ENCODE data around the gene HOTAIR.

DNA sequence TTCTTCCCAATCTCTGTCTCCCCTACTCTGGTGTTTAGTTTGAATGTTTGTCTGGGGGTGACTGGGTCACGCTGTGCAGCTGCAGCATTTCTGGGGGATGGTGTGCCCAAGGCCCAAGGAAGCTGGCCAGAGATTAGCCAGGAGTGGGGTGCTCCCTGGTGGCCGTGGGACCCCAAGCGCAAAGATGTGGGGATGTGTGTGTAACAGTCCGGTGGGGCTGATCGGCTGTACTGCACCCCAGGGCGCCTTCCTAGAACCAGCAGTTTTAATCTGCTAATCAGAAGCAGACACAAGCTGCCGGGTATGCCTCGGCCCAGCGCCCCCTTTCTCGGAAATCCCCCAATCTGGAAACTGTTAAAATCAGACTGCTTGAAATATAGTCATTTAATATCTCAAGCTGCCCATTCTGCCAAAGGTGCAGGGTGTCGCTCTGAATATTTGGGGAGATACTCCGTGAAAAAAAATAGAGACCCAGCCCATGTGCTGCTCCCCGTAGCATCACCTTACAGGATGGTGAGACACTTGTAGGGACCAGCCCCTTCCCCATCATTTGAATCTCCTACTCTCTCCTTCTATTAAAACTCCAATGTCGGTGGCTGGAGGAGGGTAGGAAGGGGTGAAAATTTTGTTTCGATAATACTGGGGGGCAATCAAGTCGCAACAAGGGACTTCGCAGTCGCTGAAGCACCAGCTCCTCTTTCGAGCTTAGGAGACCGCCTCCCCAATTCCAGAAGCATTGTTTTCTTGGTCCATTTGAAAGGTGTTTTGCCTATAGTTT, 29.5 kb upstream of the HOTAIR start:
- TF ChIP-seq, protein P1, sequence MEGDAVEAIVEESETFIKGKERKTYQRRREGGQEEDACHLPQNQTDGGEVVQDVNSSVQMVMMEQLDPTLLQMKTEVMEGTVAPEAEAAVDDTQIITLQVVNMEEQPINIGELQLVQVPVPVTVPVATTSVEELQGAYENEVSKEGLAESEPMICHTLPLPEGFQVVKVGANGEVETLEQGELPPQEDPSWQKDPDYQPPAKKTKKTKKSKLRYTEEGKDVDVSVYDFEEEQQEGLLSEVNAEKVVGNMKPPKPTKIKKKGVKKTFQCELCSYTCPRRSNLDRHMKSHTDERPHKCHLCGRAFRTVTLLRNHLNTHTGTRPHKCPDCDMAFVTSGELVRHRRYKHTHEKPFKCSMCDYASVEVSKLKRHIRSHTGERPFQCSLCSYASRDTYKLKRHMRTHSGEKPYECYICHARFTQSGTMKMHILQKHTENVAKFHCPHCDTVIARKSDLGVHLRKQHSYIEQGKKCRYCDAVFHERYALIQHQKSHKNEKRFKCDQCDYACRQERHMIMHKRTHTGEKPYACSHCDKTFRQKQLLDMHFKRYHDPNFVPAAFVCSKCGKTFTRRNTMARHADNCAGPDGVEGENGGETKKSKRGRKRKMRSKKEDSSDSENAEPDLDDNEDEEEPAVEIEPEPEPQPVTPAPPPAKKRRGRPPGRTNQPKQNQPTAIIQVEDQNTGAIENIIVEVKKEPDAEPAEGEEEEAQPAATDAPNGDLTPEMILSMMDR (IDR thresholded peaks at IDR 0.05) = no peak
- no peak for TF ChIP-seq EP300 (IDR thresholded peaks at IDR 0.05)
- TF ChIP-seq POLR2AphosphoS5 (IDR thresholded peaks at IDR 0.05) = no peak
- TF ChIP-seq POLR2A (IDR thresholded peaks at IDR 0.05) = no peak

Data from sigmoid colon (tissue), 4 donors.